ENCODE measurements around the gene KLHDC3.
A peak's percentile ranks its signal among the peaks of the same experiment; 100 is the strongest.

KLHDC3 gene

DNA sequence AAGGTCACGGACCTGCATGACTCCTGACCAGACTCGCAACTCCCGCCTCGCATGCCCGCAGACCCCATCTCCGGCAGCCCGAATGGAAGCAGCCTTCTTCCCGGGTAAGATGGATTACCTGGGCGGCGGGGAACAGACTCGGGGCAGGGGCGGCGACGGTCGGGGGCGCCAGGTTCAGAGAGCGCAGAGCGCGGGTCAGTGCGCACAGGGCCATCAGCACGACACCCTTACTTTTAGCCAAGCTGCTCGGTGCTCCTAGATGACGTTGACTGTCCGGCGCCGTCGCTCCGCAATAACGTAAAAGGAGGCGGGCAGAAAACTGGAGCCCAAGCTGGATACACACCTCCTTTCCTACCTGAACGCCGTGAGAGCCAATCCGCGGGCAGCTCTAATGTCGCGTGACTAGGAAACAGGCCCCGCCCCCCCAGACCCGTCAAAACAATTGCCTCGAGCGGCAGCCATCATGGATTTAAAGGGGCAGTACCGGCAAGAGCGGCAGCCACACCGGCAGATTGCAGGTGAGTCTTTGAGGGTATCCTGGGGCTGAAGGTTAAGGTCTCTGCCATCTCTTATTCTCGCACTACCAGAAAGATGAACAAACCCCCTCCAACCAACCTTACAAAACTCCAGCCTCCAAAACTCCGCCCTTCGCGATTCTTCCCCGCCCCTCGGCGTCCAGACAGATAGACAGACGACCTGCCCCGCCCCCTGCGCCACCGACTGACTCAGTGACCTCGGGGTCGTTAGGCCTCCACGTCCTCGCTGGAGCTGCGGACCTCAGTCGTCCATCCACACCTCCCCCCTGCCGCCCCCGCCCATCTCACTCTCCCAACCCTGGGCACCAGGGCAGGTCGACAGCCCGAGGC lies 45.4 kb downstream of the KLHDC3 start, which contains the start of the genes KLC4 and MRPL2:
KLC4 (plus strand) TSS at position 464 of the 866 bp plus-strand sequence. CDS start 1,705 bp downstream, outside the sequence.
MRPL2 (minus strand) TSS at position 267 of the 866 bp plus-strand sequence; CDS start at position 214, 53 bp downstream.
- DNase-seq (ENCODE audit: low spot score), result peak; percentile 98

- peak; percentile 68 for DNase-seq (ENCODE audit: low spot score)
Observed at GRCh38 chr6:43060034-43060754, 46.1 kb downstream of the KLHDC3 start.

DNA sequence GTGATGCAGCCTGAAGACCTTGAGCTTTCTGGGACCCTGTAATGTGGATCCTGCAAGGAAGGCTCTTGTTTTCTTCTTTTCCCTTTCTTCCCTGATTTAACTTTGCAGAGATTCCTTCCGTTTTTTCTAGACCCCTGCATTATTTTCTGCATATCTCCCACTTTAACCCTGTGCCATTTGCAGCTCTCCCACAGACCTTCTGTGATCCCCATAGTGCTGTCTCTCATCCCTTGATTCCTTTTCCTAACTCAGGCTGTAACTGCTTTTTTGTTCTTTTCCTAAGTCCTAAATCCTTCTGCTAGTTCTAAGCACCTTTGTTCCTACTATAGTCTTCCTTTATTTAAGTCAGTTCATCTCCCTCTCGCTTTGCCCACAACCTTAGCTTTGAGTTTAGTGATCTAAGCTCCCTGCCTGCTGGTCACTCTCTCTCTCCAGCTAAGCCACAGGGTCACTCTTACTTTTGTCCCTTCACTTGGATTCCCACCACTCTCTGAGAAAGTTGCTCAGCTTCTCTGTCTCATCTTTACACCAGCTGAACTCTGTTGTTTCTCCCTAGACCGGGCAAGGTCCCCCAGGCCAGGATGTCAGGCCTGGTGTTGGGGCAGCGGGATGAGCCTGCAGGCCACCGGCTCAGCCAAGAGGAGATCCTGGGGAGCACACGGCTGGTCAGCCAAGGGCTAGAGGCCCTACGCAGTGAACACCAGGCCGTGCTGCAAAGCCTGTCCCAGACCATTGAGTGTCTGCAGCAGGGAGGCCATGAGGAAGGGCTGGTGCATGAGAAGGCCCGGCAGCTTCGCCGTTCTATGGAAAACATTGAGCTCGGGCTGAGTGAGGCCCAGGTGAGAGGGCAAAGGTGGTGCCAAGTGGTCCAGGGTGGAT lies 46.9 kb downstream of the KLHDC3 start:
- no peak for DNase-seq (ENCODE audit: low spot score)

- DNase-seq (ENCODE audit: low spot score), result no peak
Observed at GRCh38 chr6:43061861-43062260, 47.8 kb downstream of the KLHDC3 start.

GRCh38 chr6:43062818-43063217 lies 48.8 kb downstream of the KLHDC3 start:
- no peak for DNase-seq (ENCODE audit: low spot score)

DNA sequence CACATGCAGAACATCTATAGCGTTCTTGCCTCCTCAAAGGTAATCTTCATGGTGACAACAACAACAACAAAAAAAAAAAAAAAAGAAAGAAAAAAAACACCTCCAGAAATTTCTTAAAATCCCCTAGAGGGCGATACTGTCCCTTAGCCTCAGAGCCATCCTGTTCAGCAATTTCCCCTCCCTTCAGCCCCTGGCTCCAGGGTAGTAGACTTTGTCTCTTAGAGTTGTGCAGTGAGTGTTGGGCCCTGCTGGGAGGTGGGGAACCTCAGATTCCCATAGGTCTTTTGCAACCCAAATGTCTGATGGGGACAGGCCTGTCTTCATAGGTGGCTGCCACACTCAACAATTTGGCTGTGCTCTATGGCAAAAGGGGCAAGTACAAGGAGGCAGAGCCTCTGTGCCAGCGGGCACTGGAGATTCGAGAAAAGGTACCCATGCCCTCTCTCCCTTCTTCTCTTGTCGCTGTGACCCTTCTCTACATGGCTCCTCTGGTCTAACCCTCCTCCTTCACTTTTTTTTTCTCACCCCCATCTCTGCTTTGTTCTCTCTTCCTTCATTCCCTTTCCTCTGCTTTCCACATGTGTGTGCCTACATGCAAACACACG lies 56.1 kb downstream of the KLHDC3 start:
- DNase-seq (ENCODE audit: low spot score), result peak; percentile 65
